ENCODE measurements around the gene CHEK2.

CHEK2 gene

DNA sequence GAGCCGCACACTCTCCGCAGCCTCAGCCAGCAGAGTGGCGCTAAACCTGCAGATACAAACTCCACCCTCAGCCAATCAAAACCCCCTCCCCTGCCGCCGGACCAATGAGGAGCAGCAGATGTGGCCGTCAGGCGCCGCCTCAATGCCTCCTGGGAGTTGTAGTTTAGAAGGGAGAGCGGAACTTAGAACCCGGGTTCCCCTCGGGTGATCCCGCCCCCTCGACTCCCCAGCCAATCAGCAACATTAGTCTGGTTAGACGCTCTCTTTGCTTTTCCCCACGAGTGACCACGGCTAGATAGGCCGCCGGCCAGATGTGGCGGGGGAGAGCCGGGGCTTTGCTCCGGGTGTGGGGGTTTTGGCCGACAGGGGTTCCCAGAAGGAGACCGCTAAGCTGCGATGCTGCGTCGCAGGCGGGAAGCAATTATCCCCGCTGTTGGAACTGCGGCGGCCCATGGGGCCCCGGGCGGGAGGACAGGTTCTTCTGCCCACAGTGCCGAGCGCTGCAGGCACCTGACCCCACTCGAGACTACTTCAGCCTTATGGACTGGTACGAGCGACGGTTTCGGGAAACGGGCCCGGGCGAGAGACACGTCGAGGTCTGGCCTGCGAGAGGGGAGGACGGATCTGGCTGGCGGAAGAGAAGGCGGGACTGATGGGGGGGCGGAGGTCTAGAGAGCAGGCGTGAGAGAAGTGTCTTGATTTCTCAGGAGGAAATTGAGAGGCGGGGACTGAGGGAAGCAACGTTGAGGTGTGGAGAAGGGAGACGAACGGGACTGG is at the start of gene CHEK2, which contains the start of gene HSCB:
Gene CHEK2 (minus strand): TSS at position 36 of the 777 bp plus-strand sequence. CDS start 7,099 bp downstream, outside the sequence.
Gene HSCB (plus strand): TSS at position 255 of the 777 bp plus-strand sequence. CDS start 57 bp downstream, at position 312.
- H3K4me3 ChIP-seq (ENCODE audit: low read depth, low read length) = peak within 1 kb of the TSS; percentile 91
- DNase-seq (ENCODE audit: low read depth) = peak; percentile 99
- TF ChIP-seq CTCF (IDR thresholded peaks at IDR 0.05; ENCODE audit: insufficient read depth, low read depth, low read length, missing control alignments) = no peak

- no peak for DNase-seq (ENCODE audit: low read depth)
Observed at GRCh38 chr22:28791124-28791523, 49.5 kb upstream of the CHEK2 start.

DNA sequence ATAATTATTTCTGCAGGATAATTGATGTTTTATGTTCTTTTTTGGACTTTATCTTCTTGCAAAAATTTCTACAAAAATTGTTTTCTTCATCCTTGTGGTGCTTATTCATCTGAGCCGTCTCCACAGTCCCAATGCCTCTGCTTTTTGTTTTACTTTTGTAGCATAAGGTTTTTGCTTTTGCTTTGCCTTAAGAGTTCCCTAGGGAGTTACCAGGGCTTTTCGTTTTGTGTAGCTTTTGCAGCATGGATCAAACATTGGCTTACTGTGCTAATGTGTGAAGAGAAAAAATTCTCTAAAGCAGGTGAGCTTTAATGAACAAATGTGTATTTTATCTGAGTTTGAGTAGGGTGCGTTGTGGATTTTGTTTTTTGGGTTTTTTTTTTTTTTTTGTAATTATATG is 47.0 kb upstream of the CHEK2 start:
- H3K4me3 ChIP-seq (ENCODE audit: low read depth, low read length) = no peak overlapping the region
- TF ChIP-seq CTCF (IDR thresholded peaks at IDR 0.05; ENCODE audit: insufficient read depth, low read depth, low read length, missing control alignments) = no peak
- DNase-seq (ENCODE audit: low read depth) = no peak

More at GRCh38 chr22:28791124-28791523, 49.5 kb upstream of the CHEK2 start:
- TF ChIP-seq CTCF (IDR thresholded peaks at IDR 0.05; ENCODE audit: insufficient read depth, low read depth, low read length, missing control alignments) = no peak
- no peak overlapping the region for H3K4me3 ChIP-seq (ENCODE audit: low read depth, low read length)

- no peak overlapping the region for H3K4me3 ChIP-seq (ENCODE audit: low read depth, low read length)
- no peak for DNase-seq (ENCODE audit: low read depth)
- TF ChIP-seq CTCF (IDR thresholded peaks at IDR 0.05; ENCODE audit: insufficient read depth, low read depth, low read length, missing control alignments) = no peak
Observed at GRCh38 chr22:28783786-28784671, 42.4 kb upstream of the CHEK2 start.

- no peak for DNase-seq (ENCODE audit: low read depth)
- TF ChIP-seq CTCF (IDR thresholded peaks at IDR 0.05; ENCODE audit: insufficient read depth, low read depth, low read length, missing control alignments) = no peak
- no peak overlapping the region for H3K4me3 ChIP-seq (ENCODE audit: low read depth, low read length)
Observed at GRCh38 chr22:28780296-28780695, 38.7 kb upstream of the CHEK2 start.

- H3K4me3 ChIP-seq (ENCODE audit: low read depth, low read length) = no peak overlapping the region
- DNase-seq (ENCODE audit: low read depth) = no peak
- no peak for TF ChIP-seq CTCF (IDR thresholded peaks at IDR 0.05; ENCODE audit: insufficient read depth, low read depth, low read length, missing control alignments)
Observed at GRCh38 chr22:28779833-28780232, 38.2 kb upstream of the CHEK2 start.

All from GM12865 (cell line).